ENCODE data around the gene PCBP3. TPM values are rescaled to one million over a fixed set of nuclear protein-coding genes. Genes with fewer than 3 reads are reported as not detected.

PCBP3 gene
- total and polyA plus RNA-seq, 2 donors: 4.3 to 4.6 TPM

GRCh38 chr21:45778686-45779085 lies 135.2 kb downstream of the PCBP3 start:
- no peaks in the 10 kb centered on the region for H3K4me1 ChIP-seq (ENCODE audit: insufficient read depth)
- no peak overlapping the region for H3K27ac ChIP-seq (ENCODE audit: low read depth)
- 83% methylated on average over 1 of the region's 1 CpG for WGBS
- DNase-seq (ENCODE audit: extremely low spot score): no peak
- H3K36me3 ChIP-seq (ENCODE audit: insufficient read depth): no peaks in the 10 kb centered on the region
- no peak overlapping the region for H3K4me3 ChIP-seq (ENCODE audit: low read depth, low read length)

GRCh38 chr21:45779226-45779625 lies 135.7 kb downstream of the PCBP3 start:
- WGBS: 76% methylated on average over 3 of the region's 3 CpGs
- DNase-seq (ENCODE audit: extremely low spot score): no peak
- no peaks in the 10 kb centered on the region for H3K4me1 ChIP-seq (ENCODE audit: insufficient read depth)
- no peak overlapping the region for H3K4me3 ChIP-seq (ENCODE audit: low read depth, low read length)
- H3K36me3 ChIP-seq (ENCODE audit: insufficient read depth): no peaks in the 10 kb centered on the region
- no peak overlapping the region for H3K27ac ChIP-seq (ENCODE audit: low read depth)

GRCh38 chr21:45780647-45781046 lies 137.1 kb downstream of the PCBP3 start:
- H3K36me3 ChIP-seq (ENCODE audit: insufficient read depth): no peaks in the 10 kb centered on the region
- no peak overlapping the region for H3K27ac ChIP-seq (ENCODE audit: low read depth)
- 79% methylated on average over 3 of the region's 3 CpGs for WGBS
- no peak for DNase-seq (ENCODE audit: extremely low spot score)
- no peak overlapping the region for H3K4me3 ChIP-seq (ENCODE audit: low read depth, low read length)
- H3K4me1 ChIP-seq (ENCODE audit: insufficient read depth): no peaks in the 10 kb centered on the region

GRCh38 chr21:45781741-45782140 lies 138.2 kb downstream of the PCBP3 start:
- Histone ChIP-seq H3K4me1 (ENCODE audit: insufficient read depth) (no peaks in the 10 kb centered on the region), H3K27ac (ENCODE audit: low read depth) (no peak overlapping the region), H3K4me3 (ENCODE audit: low read depth, low read length) (no peak overlapping the region), H3K36me3 (ENCODE audit: insufficient read depth) (no peaks in the 10 kb centered on the region)
- WGBS: 78% methylated on average over 4 of the region's 4 CpGs
- no peak for DNase-seq (ENCODE audit: extremely low spot score)

GRCh38 chr21:45786660-45787059 lies 143.1 kb downstream of the PCBP3 start:
- Histone ChIP-seq H3K4me3 (ENCODE audit: low read depth, low read length) (no peak overlapping the region), H3K4me1 (ENCODE audit: insufficient read depth) (no peaks in the 10 kb centered on the region), H3K36me3 (ENCODE audit: insufficient read depth) (no peaks in the 10 kb centered on the region), H3K27ac (ENCODE audit: low read depth) (no peak overlapping the region)
- DNase-seq (ENCODE audit: extremely low spot score): no peak
- 79% methylated on average over 6 of the region's 6 CpGs for WGBS

GRCh38 chr21:45787371-45787770 lies 143.8 kb downstream of the PCBP3 start:
- 85% methylated on average over 8 of the region's 8 CpGs for WGBS
- no peak for DNase-seq (ENCODE audit: extremely low spot score)
- Histone ChIP-seq H3K36me3 (ENCODE audit: insufficient read depth) (no peaks in the 10 kb centered on the region), H3K4me1 (ENCODE audit: insufficient read depth) (no peaks in the 10 kb centered on the region), H3K4me3 (ENCODE audit: low read depth, low read length) (no peak overlapping the region), H3K27ac (ENCODE audit: low read depth) (no peak overlapping the region)

- Histone ChIP-seq H3K36me3 (ENCODE audit: insufficient read depth) (no peaks in the 10 kb centered on the region), H3K27ac (ENCODE audit: low read depth) (no peak overlapping the region), H3K4me1 (ENCODE audit: insufficient read depth) (no peaks in the 10 kb centered on the region), H3K4me3 (ENCODE audit: low read depth, low read length) (no peak overlapping the region)
- DNase-seq (ENCODE audit: extremely low spot score): no peak
- 81% methylated on average over 16 of the region's 16 CpGs for WGBS
These were observed 144.7 kb downstream of the PCBP3 start for GRCh38 chr21:45788198-45788597.

- no peaks in the 10 kb centered on the region for H3K36me3 ChIP-seq (ENCODE audit: insufficient read depth)
- 82% methylated on average over 14 of the region's 14 CpGs for WGBS
- DNase-seq (ENCODE audit: extremely low spot score): no peak
- no peak overlapping the region for H3K4me3 ChIP-seq (ENCODE audit: low read depth, low read length)
- no peak overlapping the region for H3K27ac ChIP-seq (ENCODE audit: low read depth)
- H3K4me1 ChIP-seq (ENCODE audit: insufficient read depth): no peaks in the 10 kb centered on the region
These were observed 145.3 kb downstream of the PCBP3 start for GRCh38 chr21:45788637-45789506.

- Histone ChIP-seq H3K27ac (ENCODE audit: low read depth) (no peak overlapping the region), H3K4me1 (ENCODE audit: insufficient read depth) (no peaks in the 10 kb centered on the region), H3K36me3 (ENCODE audit: insufficient read depth) (no peaks in the 10 kb centered on the region), H3K4me3 (ENCODE audit: low read depth, low read length) (no peak overlapping the region)
- WGBS: 91% methylated on average over 7 of the region's 7 CpGs
- no peak for DNase-seq (ENCODE audit: extremely low spot score)
These were observed 146.9 kb downstream of the PCBP3 start for GRCh38 chr21:45790427-45790826.

- Histone ChIP-seq H3K4me1 (ENCODE audit: insufficient read depth) (no peaks in the 10 kb centered on the region), H3K27ac (ENCODE audit: low read depth) (no peak overlapping the region), H3K36me3 (ENCODE audit: insufficient read depth) (no peaks in the 10 kb centered on the region), H3K4me3 (ENCODE audit: low read depth, low read length) (no peak overlapping the region)
- WGBS: 82% methylated on average over 19 of the region's 19 CpGs
- DNase-seq (ENCODE audit: extremely low spot score): no peak
These were observed 148.3 kb downstream of the PCBP3 start for GRCh38 chr21:45791562-45792418.

- no peak for DNase-seq (ENCODE audit: extremely low spot score)
- Histone ChIP-seq H3K4me1 (ENCODE audit: insufficient read depth) (no peaks in the 10 kb centered on the region), H3K4me3 (ENCODE audit: low read depth, low read length) (no peak overlapping the region), H3K36me3 (ENCODE audit: insufficient read depth) (no peaks in the 10 kb centered on the region), H3K27ac (ENCODE audit: low read depth) (no peak overlapping the region)
- WGBS: 79% methylated on average over 22 of the region's 22 CpGs
These were observed 149.3 kb downstream of the PCBP3 start for GRCh38 chr21:45792682-45793383.

GRCh38 chr21:45794027-45794426 lies 150.5 kb downstream of the PCBP3 start:
- H3K4me1 ChIP-seq (ENCODE audit: insufficient read depth): no peaks in the 10 kb centered on the region
- DNase-seq (ENCODE audit: extremely low spot score): no peak
- 63% methylated on average over 6 of the region's 6 CpGs for WGBS
- no peak overlapping the region for H3K4me3 ChIP-seq (ENCODE audit: low read depth, low read length)
- no peak overlapping the region for H3K27ac ChIP-seq (ENCODE audit: low read depth)
- H3K36me3 ChIP-seq (ENCODE audit: insufficient read depth): no peaks in the 10 kb centered on the region

- H3K36me3 ChIP-seq (ENCODE audit: insufficient read depth): no peaks in the 10 kb centered on the region
- no peaks in the 10 kb centered on the region for H3K4me1 ChIP-seq (ENCODE audit: insufficient read depth)
- H3K4me3 ChIP-seq (ENCODE audit: low read depth, low read length): no peak overlapping the region
- DNase-seq (ENCODE audit: extremely low spot score): no peak
- WGBS: 66% methylated on average over 3 of the region's 3 CpGs
- no peak overlapping the region for H3K27ac ChIP-seq (ENCODE audit: low read depth)
These were observed 152.5 kb downstream of the PCBP3 start for GRCh38 chr21:45796003-45796402.
